Mesendoderm (in vitro differentiated cells): ENCODE measurements around the gene SIN3B.
A peak's percentile ranks its signal among the peaks of the same experiment; 100 is the strongest.

Source experiments
- DNase-seq: peaks from one replicate; pipeline ENCODE4 v3.0.0; 2013
- H2AK5ac ChIP-seq: 2 replicates; pipeline ENCODE4 v1.6.1; 2013; ENCODE audit warnings: low read length, inconsistent platforms
- H2BK120ac ChIP-seq: 2 replicates; pipeline ENCODE4 v1.6.1; 2013; ENCODE audit warnings: low read depth, mild to moderate bottlenecking, low read length, moderate library complexity, mixed read lengths
- H2BK15ac ChIP-seq: replicated peaks from 2 replicates; pipeline ENCODE4 v1.6.1; 2013; ENCODE audit warnings: low read depth, mild to moderate bottlenecking, moderate library complexity
- H2BK5ac ChIP-seq: 2 replicates; pipeline ENCODE4 v1.6.1; 2013; ENCODE audit warnings: low read length, inconsistent platforms
- H3K18ac ChIP-seq: 2 replicates; pipeline ENCODE4 v1.6.1; 2013; ENCODE audit warnings: mild to moderate bottlenecking, low read length, mixed read lengths
- H3K23ac ChIP-seq: one replicate; pipeline ENCODE4 v1.6.1; 2013; ENCODE audit warnings: low read length
- H3K27ac ChIP-seq: 2 replicates; pipeline ENCODE4 v1.5.1; 2013; ENCODE audit warnings: low read depth, mild to moderate bottlenecking, inconsistent platforms, low read length, moderate library complexity
- H3K27me3 ChIP-seq: 2 replicates; pipeline ENCODE4 v1.6.1; 2013; ENCODE audit warnings: low read length, control low read depth, mild to moderate bottlenecking, inconsistent platforms; ENCODE audit not compliant: insufficient read depth, poor library complexity
- H3K36me3 ChIP-seq: 2 replicates; pipeline ENCODE4 v1.6.1; 2013; ENCODE audit warnings: low read length, inconsistent platforms; ENCODE audit not compliant: control insufficient read depth, insufficient read depth
- H3K4ac ChIP-seq: one replicate; pipeline ENCODE4 v1.6.1; 2013; ENCODE audit warnings: low read depth, mild to moderate bottlenecking, low read length, moderate library complexity
- H3K4me1 ChIP-seq: 2 replicates; pipeline ENCODE4 v1.6.1; 2013; ENCODE audit warnings: low read depth, low read length, inconsistent platforms; ENCODE audit not compliant: control insufficient read depth
- H3K4me2 ChIP-seq: 2 replicates; pipeline ENCODE4 v1.6.1; 2013; ENCODE audit warnings: low read length
- H3K4me3 ChIP-seq: 2 replicates; pipeline ENCODE4 v1.5.1; 2013; ENCODE audit warnings: mild to moderate bottlenecking, low read length
- H3K56ac ChIP-seq: one replicate; pipeline ENCODE4 v1.6.1; 2013; ENCODE audit warnings: low read length
- H3K79me1 ChIP-seq: 2 replicates; pipeline ENCODE4 v1.6.1; 2013; ENCODE audit warnings: low read length, inconsistent platforms
- H3K79me2 ChIP-seq: 2 replicates; pipeline ENCODE4 v1.6.1; 2013; ENCODE audit warnings: mild to moderate bottlenecking, low read length; ENCODE audit not compliant: control insufficient read depth, insufficient read depth
- H3K9ac ChIP-seq: 2 replicates; pipeline ENCODE4 v1.6.1; 2013; ENCODE audit warnings: low read length, inconsistent platforms
- H4K5ac ChIP-seq: one replicate; pipeline ENCODE4 v1.6.1; 2013; ENCODE audit warnings: low read length
- H4K8ac ChIP-seq: one replicate; pipeline ENCODE4 v1.6.1; 2013; ENCODE audit warnings: low read depth, mild to moderate bottlenecking, control low read depth, low read length, moderate library complexity
- WGBS: extraction: QIAGEN DNeasy Blood & Tissue Kit; methylation state at CpG from one replicate; pipeline ENCODE4 v1.1.7; 2013; ENCODE audit warnings: low lambda C conversion rate, missing lambda C conversion rate; ENCODE audit not compliant: insufficient coverage; ENCODE audit errors: extremely low coverage; 5-methylcytosine and 5-hydroxymethylcytosine counted together

The SIN3B gene

DNA sequence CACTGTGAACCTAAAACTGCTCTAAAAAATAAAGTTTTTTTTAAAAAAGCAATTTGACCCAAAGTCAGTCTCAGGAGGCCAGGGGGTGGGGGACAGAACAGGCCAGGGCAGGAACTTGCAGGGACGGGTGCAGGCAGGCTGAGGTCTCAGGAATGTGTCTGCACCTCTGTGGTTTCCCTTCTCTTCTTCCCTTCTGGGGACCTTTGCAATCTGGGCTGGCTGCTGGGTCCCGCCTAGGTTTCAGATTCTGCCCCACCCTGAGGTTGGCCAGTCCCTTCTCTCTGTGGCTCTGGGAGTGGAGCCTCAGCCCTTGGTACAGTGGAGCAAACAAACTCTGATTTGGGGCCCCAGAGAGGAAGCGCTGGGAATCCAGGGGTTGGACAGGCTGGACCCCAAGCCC lies 54.3 kb downstream of the SIN3B start:
- Histone ChIP-seq H2AK5ac (no peak overlapping the region), H3K36me3 (peaks cover 3% of the 10 kb centered on the region), H3K27me3 (no peaks in the 10 kb centered on the region), H3K56ac (no peak overlapping the region), H3K79me2 (no peaks in the 10 kb centered on the region), H3K79me1 (no peaks in the 10 kb centered on the region), H3K4me1 (no peaks in the 10 kb centered on the region), H3K4me3 (no peak overlapping the region), H3K4me2 (no peak overlapping the region), H3K4ac (no peak overlapping the region), H2BK120ac (no peak overlapping the region), H2BK15ac (no peak overlapping the region), H2BK5ac (no peak overlapping the region), H3K23ac (no peak overlapping the region), H3K9ac (no peak overlapping the region), H3K18ac (no peak overlapping the region), H4K5ac (no peak overlapping the region), H3K27ac (no peak overlapping the region), H4K8ac (no peak overlapping the region)
- DNase-seq: no peak
- no CpG with 5 or more reads among the region's 3 CpGs for WGBS

DNA sequence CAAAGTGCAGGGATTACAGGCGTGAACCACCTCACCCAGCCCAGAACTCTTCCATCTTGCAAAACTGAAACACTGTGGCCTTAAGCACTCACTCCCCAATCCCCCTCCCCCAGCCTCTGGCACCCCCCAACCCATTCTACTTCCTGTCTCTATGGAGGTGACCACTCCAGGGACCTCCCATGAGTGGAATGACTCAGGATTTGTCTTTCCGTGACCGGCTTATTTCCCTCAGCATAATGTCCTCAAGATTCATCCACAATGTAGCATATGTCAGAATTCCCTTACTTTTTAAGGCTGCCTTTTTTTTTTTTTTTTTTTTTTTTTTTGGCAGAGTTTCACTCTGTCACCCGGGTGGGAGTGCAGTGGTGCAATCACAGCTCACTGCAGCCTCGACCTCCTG lies 56.0 kb downstream of the SIN3B start:
- Histone ChIP-seq H3K56ac (no peak overlapping the region), H3K4me1 (no peaks in the 10 kb centered on the region), H4K5ac (no peak overlapping the region), H3K79me2 (no peaks in the 10 kb centered on the region), H3K18ac (no peak overlapping the region), H3K23ac (no peak overlapping the region), H3K9ac (no peak overlapping the region), H2BK5ac (no peak overlapping the region), H3K27ac (no peak overlapping the region), H3K79me1 (no peaks in the 10 kb centered on the region), H3K36me3 (peaks cover 1% of the 10 kb centered on the region), H2BK120ac (no peak overlapping the region), H3K4me2 (no peak overlapping the region), H3K4ac (no peak overlapping the region), H4K8ac (no peak overlapping the region), H3K4me3 (no peak overlapping the region), H2AK5ac (no peak overlapping the region), H2BK15ac (no peak overlapping the region), H3K27me3 (no peaks in the 10 kb centered on the region)
- no CpG with 5 or more reads among the region's 5 CpGs for WGBS
- no peak for DNase-seq

DNA sequence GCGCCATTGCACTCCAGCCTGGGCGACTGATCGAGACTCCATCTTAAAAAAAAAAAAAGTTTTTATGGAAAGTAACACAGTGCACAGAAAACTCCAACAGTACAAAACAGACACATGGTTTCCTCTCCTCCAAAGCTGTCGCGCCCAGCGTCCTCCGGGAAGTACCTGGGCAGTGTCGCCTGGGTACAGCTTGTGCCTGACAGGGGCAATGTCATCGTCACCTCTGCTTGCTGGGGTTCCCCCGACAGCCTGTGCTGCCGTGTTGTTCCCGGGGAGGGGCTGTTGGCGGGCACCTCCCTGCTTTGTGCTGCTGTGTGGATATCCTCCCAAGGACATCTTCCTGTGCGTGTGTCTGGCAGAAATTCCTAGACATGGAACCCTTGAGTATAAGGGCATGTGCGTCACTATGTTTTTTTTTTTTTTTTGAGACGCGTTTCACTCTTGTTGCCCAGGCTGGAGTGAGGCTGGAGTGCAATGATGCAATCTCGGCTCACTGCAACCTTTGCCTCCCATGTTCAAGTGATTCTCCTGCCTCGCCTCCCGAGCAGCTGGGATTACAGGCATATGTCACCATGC lies 57.2 kb downstream of the SIN3B start:
- DNase-seq: no peak
- Histone ChIP-seq H3K4ac (no peak overlapping the region), H3K27ac (no peak overlapping the region)

DNA sequence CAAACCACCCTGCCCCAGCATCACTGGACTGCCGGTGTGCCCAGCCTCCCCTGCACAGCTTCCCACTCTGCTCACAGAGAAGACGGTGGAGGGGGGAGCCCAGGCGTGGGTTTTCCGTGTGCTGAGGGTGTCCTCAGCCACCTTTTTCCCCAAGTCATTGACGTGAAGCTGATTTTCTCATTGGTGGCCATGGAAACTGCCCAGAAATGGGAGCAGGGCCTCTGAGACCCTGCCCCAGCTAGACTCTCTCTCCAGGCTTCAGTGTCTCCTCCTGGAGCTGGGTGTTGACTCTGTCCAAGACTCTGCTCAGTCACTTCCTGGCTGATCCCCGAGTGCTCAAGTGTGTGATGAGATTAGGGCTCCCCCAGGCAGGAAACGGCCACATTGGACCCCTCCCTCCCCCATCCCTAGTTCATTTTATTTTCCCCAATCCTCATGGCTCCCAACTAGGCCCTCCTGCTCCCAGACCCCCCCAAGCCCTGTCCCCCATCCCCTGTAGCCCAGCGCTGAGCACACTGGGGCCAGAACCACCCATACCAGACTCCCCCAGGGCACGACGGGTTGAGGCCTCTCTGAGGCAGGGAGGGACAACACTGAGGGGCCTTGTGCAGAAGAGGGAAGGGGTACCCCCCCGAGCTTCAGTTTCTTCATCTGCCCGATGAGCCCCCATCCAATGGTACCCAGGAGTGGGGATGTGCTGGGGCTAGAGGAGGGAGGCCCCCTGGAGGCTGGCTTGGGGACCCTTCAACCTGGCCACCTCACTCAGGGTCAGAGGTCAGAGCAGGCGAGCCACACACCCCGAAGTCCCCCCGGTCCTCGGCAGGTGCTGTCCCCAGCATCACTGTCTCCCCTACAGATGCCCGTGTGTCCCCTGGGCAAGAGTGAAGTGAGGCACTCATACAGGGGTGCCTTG lies 58.4 kb downstream of the SIN3B start:
- DNase-seq: no peak
- H3K27ac ChIP-seq: no peak overlapping the region

More for the DNA sequence above, 57.2 kb downstream of the SIN3B start:
- H3K36me3 ChIP-seq: no peaks in the 10 kb centered on the region
- H3K23ac ChIP-seq: no peak overlapping the region
- H2BK5ac ChIP-seq: no peak overlapping the region
- no peak overlapping the region for H3K56ac ChIP-seq
- no peak overlapping the region for H4K5ac ChIP-seq
- H2BK120ac ChIP-seq: no peak overlapping the region
- no peaks in the 10 kb centered on the region for H3K79me2 ChIP-seq
- H3K9ac ChIP-seq: no peak overlapping the region
- H3K18ac ChIP-seq: no peak overlapping the region
- no peak overlapping the region for H3K4me2 ChIP-seq
- H3K27me3 ChIP-seq: no peaks in the 10 kb centered on the region
- no peak overlapping the region for H2AK5ac ChIP-seq
- WGBS: no CpG with 5 or more reads among the region's 20 CpGs
- H3K79me1 ChIP-seq: no peaks in the 10 kb centered on the region
- H3K4me1 ChIP-seq: no peaks in the 10 kb centered on the region
- no peak overlapping the region for H3K4me3 ChIP-seq
- H4K8ac ChIP-seq: no peak overlapping the region
- H2BK15ac ChIP-seq: no peak overlapping the region

GRCh38 chr19:16888629-16889365 lies 59.6 kb downstream of the SIN3B start, which contains the start of gene F2RL3:
TSS of gene F2RL3 (plus strand) at chr19:16888999. CDS start at chr19:16889190, 191 bp downstream.
- Histone ChIP-seq H3K4me3 (no peak within 1 kb of the TSS), H4K8ac (no peak within 1 kb of the TSS), H2BK120ac (no peak within 1 kb of the TSS), H3K79me2 (no peaks in the 10 kb centered on the region), H4K5ac (no peak within 1 kb of the TSS), H3K4me1 (no peaks in the 10 kb centered on the region), H3K4ac (no peak within 1 kb of the TSS), H3K79me1 (no peaks in the 10 kb centered on the region), H3K56ac (peak within 1 kb of the TSS; percentile 25), H3K23ac (no peak within 1 kb of the TSS), H2BK15ac (no peak within 1 kb of the TSS), H3K27me3 (no peaks in the 10 kb centered on the region), H3K4me2 (no peak within 1 kb of the TSS), H2BK5ac (no peak within 1 kb of the TSS), H3K9ac (no peak within 1 kb of the TSS), H3K27ac (no peak within 1 kb of the TSS), H3K36me3 (no peaks in the 10 kb centered on the region), H2AK5ac (no peak within 1 kb of the TSS), H3K18ac (no peak within 1 kb of the TSS)
- no peak for DNase-seq
- WGBS: no CpG with 5 or more reads among the region's 31 CpGs

More for the DNA sequence above, 58.4 kb downstream of the SIN3B start:
- H4K8ac ChIP-seq: no peak overlapping the region
- H3K23ac ChIP-seq: no peak overlapping the region
- no peak overlapping the region for H3K4ac ChIP-seq
- H2BK5ac ChIP-seq: no peak overlapping the region
- no peak overlapping the region for H3K9ac ChIP-seq
- no peak overlapping the region for H2BK120ac ChIP-seq
- no peak overlapping the region for H4K5ac ChIP-seq
- WGBS: no CpG with 5 or more reads among the region's 17 CpGs
- H3K36me3 ChIP-seq: no peaks in the 10 kb centered on the region
- no peaks in the 10 kb centered on the region for H3K79me1 ChIP-seq
- no peak overlapping the region for H2AK5ac ChIP-seq
- H3K18ac ChIP-seq: no peak overlapping the region
- no peaks in the 10 kb centered on the region for H3K4me1 ChIP-seq
- no peak overlapping the region for H2BK15ac ChIP-seq
- H3K4me3 ChIP-seq: no peak overlapping the region
- no peak overlapping the region for H3K56ac ChIP-seq
- no peaks in the 10 kb centered on the region for H3K79me2 ChIP-seq
- no peak overlapping the region for H3K4me2 ChIP-seq
- no peaks in the 10 kb centered on the region for H3K27me3 ChIP-seq
